Stomach (tissue), 4 donors: ENCODE measurements around the gene CLCN1.

Experiments
- EP300 ChIP-seq: sonication (generic); formaldehyde crosslinking; IDR thresholded peaks from one replicate; pipeline ENCODE4 v1.6.1; 2017; ENCODE audit warnings: antibody characterized with exemption
- POLR2AphosphoS5 ChIP-seq, 3 donors: sonication (generic); formaldehyde crosslinking; IDR thresholded peaks; one replicate each; pipeline ENCODE4 v1.6.1; 2016; ENCODE audit warnings: antibody characterized with exemption in 3 of 3
- TF ChIP-seq, protein P1 (sequence below), 7 experiments: fragments of 450-650 bp in 4 of 7; fragments of 200-600 bp in 3 of 7; sonication (generic) in 3 of 7; IDR thresholded peaks; one replicate each; pipeline ENCODE4 v1.5.1; 2016 to 2019; ENCODE audit warnings: antibody characterized with exemption in 7 of 7, control low read depth in 2 of 7, mild to moderate bottlenecking in 1 of 7

DNA sequence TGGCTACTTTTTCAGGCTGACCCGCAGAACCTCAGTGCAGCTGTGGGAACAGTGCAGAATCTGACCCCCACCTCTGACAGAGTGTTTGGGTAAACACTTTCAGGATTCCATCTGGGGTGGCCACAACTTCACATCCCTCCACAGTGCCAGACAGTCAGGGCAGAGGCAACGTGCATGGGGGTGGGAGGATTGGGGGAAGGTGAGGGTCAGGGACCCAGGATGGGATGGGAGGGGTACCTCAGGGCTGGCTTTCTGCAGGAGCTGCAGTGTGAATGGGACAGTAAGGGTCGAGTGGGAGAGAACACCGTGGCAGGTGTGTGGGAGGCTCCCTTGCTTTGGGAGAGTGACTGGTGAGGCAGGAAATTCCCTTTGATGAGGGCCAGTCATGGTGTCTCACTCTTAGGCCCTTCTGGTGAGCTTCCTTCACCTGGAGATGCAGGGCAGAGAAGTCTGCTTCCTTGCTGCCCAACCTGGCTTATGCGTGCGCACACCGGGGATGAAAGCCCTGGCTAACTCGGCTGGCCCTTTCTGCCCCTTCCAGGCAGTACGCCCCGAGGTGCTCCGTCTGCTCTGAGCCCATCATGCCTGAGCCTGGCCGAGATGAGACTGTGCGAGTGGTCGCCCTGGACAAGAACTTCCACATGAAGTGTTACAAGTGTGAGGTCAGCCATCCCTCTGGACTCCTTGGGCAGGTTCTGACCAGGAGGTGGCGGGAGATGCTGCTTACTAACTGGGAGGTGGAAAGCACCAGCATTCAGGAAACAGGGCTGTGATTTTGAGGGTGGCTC lies 73.6 kb downstream of the CLCN1 start:
- no peak for TF ChIP-seq POLR2AphosphoS5 (IDR thresholded peaks at IDR 0.05)
- TF ChIP-seq, protein P1, sequence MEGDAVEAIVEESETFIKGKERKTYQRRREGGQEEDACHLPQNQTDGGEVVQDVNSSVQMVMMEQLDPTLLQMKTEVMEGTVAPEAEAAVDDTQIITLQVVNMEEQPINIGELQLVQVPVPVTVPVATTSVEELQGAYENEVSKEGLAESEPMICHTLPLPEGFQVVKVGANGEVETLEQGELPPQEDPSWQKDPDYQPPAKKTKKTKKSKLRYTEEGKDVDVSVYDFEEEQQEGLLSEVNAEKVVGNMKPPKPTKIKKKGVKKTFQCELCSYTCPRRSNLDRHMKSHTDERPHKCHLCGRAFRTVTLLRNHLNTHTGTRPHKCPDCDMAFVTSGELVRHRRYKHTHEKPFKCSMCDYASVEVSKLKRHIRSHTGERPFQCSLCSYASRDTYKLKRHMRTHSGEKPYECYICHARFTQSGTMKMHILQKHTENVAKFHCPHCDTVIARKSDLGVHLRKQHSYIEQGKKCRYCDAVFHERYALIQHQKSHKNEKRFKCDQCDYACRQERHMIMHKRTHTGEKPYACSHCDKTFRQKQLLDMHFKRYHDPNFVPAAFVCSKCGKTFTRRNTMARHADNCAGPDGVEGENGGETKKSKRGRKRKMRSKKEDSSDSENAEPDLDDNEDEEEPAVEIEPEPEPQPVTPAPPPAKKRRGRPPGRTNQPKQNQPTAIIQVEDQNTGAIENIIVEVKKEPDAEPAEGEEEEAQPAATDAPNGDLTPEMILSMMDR (IDR thresholded peaks at IDR 0.05), result no peak
- TF ChIP-seq EP300, result no peak
